HG03571 (cell line): ENCODE results near the gene CATSPER2.
"Not testable (repeated sequence)": the region's sequence is repeated elsewhere in the genome, so short reads cannot be mapped to it uniquely, and the experiment has no call there.

ENCODE experiments used
- ATAC-seq: cut with Tn5 transposase; IDR thresholded peaks from one replicate; pipeline ENCODE4 v1.9.1; 2021; ENCODE audit not compliant: unreplicated experiment

CATSPER2 gene

GRCh38 chr15:43593328-43594190 lies 55.1 kb downstream of the CATSPER2 start, which contains the start of gene CKMT1B:
TSS of gene CKMT1B (plus strand) at chr15:43594027. CDS start at chr15:43594219, 192 bp downstream.
- not testable (repeated sequence) for ATAC-seq

GRCh38 chr15:43592841-43593240 lies 55.8 kb downstream of the CATSPER2 start:
- ATAC-seq: not testable (repeated sequence)

- ATAC-seq: peak; percentile 84
Measured at GRCh38 chr15:43589778-43590466, 58.7 kb downstream of the CATSPER2 start, which contains the start of gene PPIP5K1. TSS of gene PPIP5K1 (minus strand) at chr15:43590208. CDS start at chr15:43584504, 5,704 bp downstream.
